ENCODE results near the gene FBXL12.
"Not testable (repeated sequence)": the region's sequence is repeated elsewhere in the genome, so short reads cannot be mapped to it uniquely, and the experiment has no call there.

The FBXL12 gene

GRCh38 chr19:9791552-9792205 lies 27.2 kb downstream of the FBXL12 start:
- peaks cover 5% of the 10 kb centered on the region for H3K36me3 Mint-ChIP-seq (ENCODE audit: low read depth)
- peaks cover 4% of the 10 kb centered on the region for H3K9me3 Mint-ChIP-seq
- no peaks in the 10 kb centered on the region for H3K27me3 Mint-ChIP-seq (ENCODE audit: low read depth)
- H3K4me3 Mint-ChIP-seq = peak overlapping the region; percentile 90
- peak overlapping the region; percentile 93 for H3K27ac Mint-ChIP-seq
- H3K4me1 Mint-ChIP-seq (ENCODE audit: low read depth) = peaks cover 23% of the 10 kb centered on the region

- H3K9me3 Mint-ChIP-seq; H3K36me3 Mint-ChIP-seq (ENCODE audit: low read depth); H3K4me3 Mint-ChIP-seq; H3K27me3 Mint-ChIP-seq (ENCODE audit: low read depth): not testable (repeated sequence)
- Mint-ChIP-seq H3K4me1 (ENCODE audit: low read depth) (peaks cover 21% of the 10 kb centered on the region), H3K27ac (peak overlapping the region; percentile 93)
Observed at GRCh38 chr19:9791073-9791367, 27.9 kb downstream of the FBXL12 start.

- not testable (repeated sequence) for H3K27ac Mint-ChIP-seq; H3K9me3 Mint-ChIP-seq; H3K36me3 Mint-ChIP-seq (ENCODE audit: low read depth); H3K27me3 Mint-ChIP-seq (ENCODE audit: low read depth); H3K4me3 Mint-ChIP-seq
- peaks cover 24% of the 10 kb centered on the region for H3K4me1 Mint-ChIP-seq (ENCODE audit: low read depth)
Observed at GRCh38 chr19:9789579-9789978, 29.3 kb downstream of the FBXL12 start.

GRCh38 chr19:9789066-9789465 lies 29.8 kb downstream of the FBXL12 start:
- peak overlapping the region; percentile 22 for H3K4me3 Mint-ChIP-seq
- H3K9me3 Mint-ChIP-seq = peaks cover 4% of the 10 kb centered on the region
- H3K27me3 Mint-ChIP-seq (ENCODE audit: low read depth) = no peaks in the 10 kb centered on the region
- no peak overlapping the region for H3K27ac Mint-ChIP-seq
- H3K4me1 Mint-ChIP-seq (ENCODE audit: low read depth) = peaks cover 28% of the 10 kb centered on the region
- H3K36me3 Mint-ChIP-seq (ENCODE audit: low read depth) = peaks cover 5% of the 10 kb centered on the region

GRCh38 chr19:9788604-9789003 lies 30.3 kb downstream of the FBXL12 start:
- H3K27ac Mint-ChIP-seq; H3K36me3 Mint-ChIP-seq (ENCODE audit: low read depth); H3K27me3 Mint-ChIP-seq (ENCODE audit: low read depth); H3K4me3 Mint-ChIP-seq; H3K9me3 Mint-ChIP-seq: not testable (repeated sequence)
- peaks cover 28% of the 10 kb centered on the region for H3K4me1 Mint-ChIP-seq (ENCODE audit: low read depth)

GRCh38 chr19:9786819-9787218 lies 32.1 kb downstream of the FBXL12 start:
- H3K4me1 Mint-ChIP-seq (ENCODE audit: low read depth) = peaks cover 23% of the 10 kb centered on the region
- no peak overlapping the region for H3K27ac Mint-ChIP-seq
- no peaks in the 10 kb centered on the region for H3K27me3 Mint-ChIP-seq (ENCODE audit: low read depth)
- H3K4me3 Mint-ChIP-seq = peak overlapping the region; percentile 63
- H3K36me3 Mint-ChIP-seq (ENCODE audit: low read depth) = no peaks in the 10 kb centered on the region
- peaks cover 6% of the 10 kb centered on the region for H3K9me3 Mint-ChIP-seq

GRCh38 chr19:9786342-9786741 lies 32.5 kb downstream of the FBXL12 start:
- no peaks in the 10 kb centered on the region for H3K36me3 Mint-ChIP-seq (ENCODE audit: low read depth)
- peaks cover 21% of the 10 kb centered on the region for H3K4me1 Mint-ChIP-seq (ENCODE audit: low read depth)
- H3K27me3 Mint-ChIP-seq (ENCODE audit: low read depth) = no peaks in the 10 kb centered on the region
- H3K27ac Mint-ChIP-seq = no peak overlapping the region
- H3K4me3 Mint-ChIP-seq = peak overlapping the region; percentile 91
- H3K9me3 Mint-ChIP-seq = peaks cover 6% of the 10 kb centered on the region

- Mint-ChIP-seq H3K27me3 (ENCODE audit: low read depth) (no peaks in the 10 kb centered on the region), H3K4me1 (ENCODE audit: low read depth) (peaks cover 20% of the 10 kb centered on the region), H3K9me3 (peaks cover 6% of the 10 kb centered on the region), H3K27ac (peak overlapping the region; percentile 90), H3K4me3 (peak overlapping the region; percentile 91), H3K36me3 (ENCODE audit: low read depth) (no peaks in the 10 kb centered on the region)
Observed at GRCh38 chr19:9785367-9786331, 33.2 kb downstream of the FBXL12 start.

GRCh38 chr19:9784163-9784496 lies 34.7 kb downstream of the FBXL12 start:
- H3K9me3 Mint-ChIP-seq; H3K36me3 Mint-ChIP-seq (ENCODE audit: low read depth); H3K27ac Mint-ChIP-seq; H3K27me3 Mint-ChIP-seq (ENCODE audit: low read depth): not testable (repeated sequence)
- Mint-ChIP-seq H3K4me3 (peak overlapping the region; percentile 4), H3K4me1 (ENCODE audit: low read depth) (peaks cover 15% of the 10 kb centered on the region)

- Mint-ChIP-seq H3K4me3 (no peak overlapping the region), H3K4me1 (ENCODE audit: low read depth) (peaks cover 13% of the 10 kb centered on the region), H3K36me3 (ENCODE audit: low read depth) (no peaks in the 10 kb centered on the region), H3K27me3 (ENCODE audit: low read depth) (no peaks in the 10 kb centered on the region), H3K9me3 (peaks cover 18% of the 10 kb centered on the region), H3K27ac (no peak overlapping the region)
Observed at GRCh38 chr19:9782338-9782737, 36.5 kb downstream of the FBXL12 start.

GRCh38 chr19:9768175-9769112 lies 50.4 kb downstream of the FBXL12 start, which contains the start of gene ZNF846:
ZNF846 (minus strand) TSS chr19:9768738; CDS start chr19:9764950, 3,788 bp downstream.
- peaks cover 7% of the 10 kb centered on the region for H3K36me3 Mint-ChIP-seq (ENCODE audit: low read depth)
- no peaks in the 10 kb centered on the region for H3K27me3 Mint-ChIP-seq (ENCODE audit: low read depth)
- peaks cover 19% of the 10 kb centered on the region for H3K9me3 Mint-ChIP-seq
- H3K4me3 Mint-ChIP-seq = peak within 1 kb of the TSS; percentile 92
- H3K4me1 Mint-ChIP-seq (ENCODE audit: low read depth) = peaks cover 4% of the 10 kb centered on the region
- peak within 1 kb of the TSS; percentile 96 for H3K27ac Mint-ChIP-seq

All from T-helper 1 cell treated with Interleukin-12 subunit alpha and Interleukin-12 subunit beta and Interleukin-4 antibody, amounts not matched to agents 30 μg/mL and 1 μg/mL, for 36 hours (primary cell).